ENCODE results near the gene TET3. TPM values are rescaled to one million over a fixed set of nuclear protein-coding genes. Genes with fewer than 3 reads are reported as not detected.
A peak's percentile ranks its signal among the peaks of the same experiment; 100 is the strongest.

Gene TET3
- polyA plus RNA-seq, 1 donor (not counting 4 experiments of a cell fraction or from before 2014, with no cell fraction given) = 2.9 TPM

DNA sequence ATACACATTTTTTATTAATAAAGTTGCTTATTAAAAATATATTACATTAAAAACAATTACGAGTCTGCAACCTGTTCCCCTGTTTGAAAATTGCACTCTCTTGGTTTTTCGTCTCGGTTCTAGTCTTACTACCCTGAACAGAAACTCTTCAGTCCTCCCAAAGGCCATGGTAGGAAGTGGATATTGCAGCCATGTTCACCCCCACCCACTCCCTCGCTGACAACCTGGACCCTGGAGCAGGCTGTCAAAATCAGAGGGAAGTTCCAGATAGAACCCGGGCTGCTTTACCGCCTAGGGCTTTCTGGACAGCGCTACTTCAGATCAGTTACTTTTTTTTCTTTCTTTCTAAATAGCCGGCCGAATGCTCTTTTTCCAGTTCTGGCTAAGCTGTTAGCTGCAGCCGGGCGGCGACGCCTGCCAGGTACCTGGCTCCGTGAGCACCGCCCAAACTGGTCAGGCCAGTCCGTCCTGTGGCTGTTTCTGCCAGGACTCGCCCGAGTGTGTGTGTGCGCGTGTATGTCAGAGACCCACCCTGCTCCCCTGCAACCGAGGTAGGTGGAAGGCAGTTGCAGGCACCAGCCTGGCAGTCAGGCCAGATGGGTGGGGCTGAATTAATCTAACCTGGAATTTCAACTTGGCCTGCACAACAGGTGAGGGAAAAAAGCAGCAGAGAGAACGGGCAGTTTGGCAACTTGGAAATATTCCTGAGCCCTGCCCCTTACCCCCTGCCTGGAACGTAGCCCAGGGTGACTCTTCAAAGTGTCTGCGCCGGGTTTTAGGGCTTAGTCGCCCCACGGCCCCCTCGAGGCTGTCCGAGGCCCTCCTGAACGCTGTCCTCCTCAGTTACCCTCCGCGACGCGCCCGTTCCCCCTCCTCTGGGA, 1.1 kb upstream of the TET3 start:
- DNase-seq (ENCODE audit: low read depth, low spot score) (peak; percentile 94), FAIRE-seq (peak; percentile 67)
- H3K4me3 ChIP-seq (ENCODE audit: control insufficient read depth in 2 of 3, extremely low read depth in 1 of 3, insufficient read depth in 2 of 3, low read depth in 1 of 3, low read length in 3 of 3) = peak overlapping the region; percentile 60 to 75 (median 72)
- H3K9me1 ChIP-seq (ENCODE audit: control insufficient read depth, extremely low read depth, insufficient read depth, low read length) = peaks cover 9% of the 10 kb centered on the region
- TF ChIP-seq EZH2 (IDR thresholded peaks at IDR 0.05; ENCODE audit: low read length) = no peak
- peak in 1 of 3 experiments; percentile 8 for TF ChIP-seq CTCF (optimal IDR thresholded peaks at IDR 0.05 in 1 of 3, IDR thresholded peaks at IDR 0.05 in 1 of 3, conservative IDR thresholded peaks at IDR 0.05 in 1 of 3; ENCODE audit: extremely low read depth in 1 of 3, insufficient read depth in 2 of 3, low read length in 3 of 3)
- H3K27me3 ChIP-seq (ENCODE audit: control insufficient read depth, extremely low read depth, insufficient read depth, low read length) = no peaks in the 10 kb centered on the region
- H3K27ac ChIP-seq (ENCODE audit: control insufficient read depth, insufficient read depth, low read length) = peak overlapping the region; percentile 95
- H3K79me2 ChIP-seq (ENCODE audit: control insufficient read depth, insufficient read depth, low read length) = peaks cover 32% of the 10 kb centered on the region
- H3K4me2 ChIP-seq (ENCODE audit: control insufficient read depth, extremely low read depth, insufficient read depth, low read depth, low read length) = peak overlapping the region; percentile 93
- peaks cover 0 to 15% of the 10 kb centered on the region in 2 experiments for H3K36me3 ChIP-seq (ENCODE audit: control insufficient read depth in 2 of 2, extremely low read depth in 1 of 2, insufficient read depth in 2 of 2, low read length in 2 of 2)
- H2AFZ ChIP-seq (ENCODE audit: control insufficient read depth, low read length) = no peak overlapping the region
- peak overlapping the region; percentile 94 for H3K9ac ChIP-seq (ENCODE audit: control insufficient read depth, extremely low read depth, insufficient read depth, low read length)
- dilution Hi-C loops (cut with MboI; ENCODE audit: extremely low pct_ligation_motif_present, low sequenced_read_pairs) = no loop called here
- peaks cover 10% of the 10 kb centered on the region for H4K20me1 ChIP-seq (ENCODE audit: control insufficient read depth, extremely low read depth, insufficient read depth, low read length)
- H3K4me1 ChIP-seq (ENCODE audit: control insufficient read depth, extremely low read depth, insufficient read depth, low read length) = peaks cover 70% of the 10 kb centered on the region
- no peaks in the 10 kb centered on the region for H3K9me3 ChIP-seq (ENCODE audit: control insufficient read depth, low read depth, low read length)

DNA sequence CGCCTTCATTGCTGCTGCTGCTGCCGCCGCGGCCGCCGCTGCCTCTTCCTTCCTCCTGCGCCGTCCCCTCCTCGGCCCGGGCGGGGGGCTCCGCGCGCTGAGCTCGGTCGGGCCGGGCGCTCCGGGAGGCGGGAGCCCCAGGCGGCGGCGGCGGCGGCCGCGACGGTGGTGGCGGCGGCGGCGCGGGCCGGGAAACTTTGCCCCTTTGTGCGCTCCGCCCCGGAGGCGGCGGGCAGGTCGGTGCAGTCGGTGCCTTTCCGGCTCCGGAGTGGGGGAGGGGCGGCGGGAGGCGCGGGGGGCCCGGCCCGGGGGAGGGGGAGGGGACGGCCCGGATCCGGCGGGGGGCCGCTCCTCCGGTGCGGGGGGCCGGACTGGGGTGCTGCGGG, 205 bp downstream of the TET3 start:
- Histone ChIP-seq H4K20me1 (ENCODE audit: control insufficient read depth, extremely low read depth, insufficient read depth, low read length) (peaks cover 11% of the 10 kb centered on the region), H3K4me3 (ENCODE audit: control insufficient read depth in 2 of 3, extremely low read depth in 1 of 3, insufficient read depth in 2 of 3, low read depth in 1 of 3, low read length in 3 of 3) (peak overlapping the region in 2 of 3 experiments; percentile 60 to 75), H2AFZ (ENCODE audit: control insufficient read depth, low read length) (no peak overlapping the region), H3K27ac (ENCODE audit: control insufficient read depth, insufficient read depth, low read length) (peak overlapping the region; percentile 95), H3K36me3 (ENCODE audit: control insufficient read depth in 2 of 2, extremely low read depth in 1 of 2, insufficient read depth in 2 of 2, low read length in 2 of 2) (peaks cover 1 to 15% of the 10 kb centered on the region in 2 experiments), H3K79me2 (ENCODE audit: control insufficient read depth, insufficient read depth, low read length) (peaks cover 44% of the 10 kb centered on the region), H3K4me1 (ENCODE audit: control insufficient read depth, extremely low read depth, insufficient read depth, low read length) (peaks cover 61% of the 10 kb centered on the region), H3K27me3 (ENCODE audit: control insufficient read depth, extremely low read depth, insufficient read depth, low read length) (no peaks in the 10 kb centered on the region), H3K9me1 (ENCODE audit: control insufficient read depth, extremely low read depth, insufficient read depth, low read length) (peaks cover 9% of the 10 kb centered on the region), H3K9ac (ENCODE audit: control insufficient read depth, extremely low read depth, insufficient read depth, low read length) (peak overlapping the region; percentile 94), H3K9me3 (ENCODE audit: control insufficient read depth, low read depth, low read length) (no peaks in the 10 kb centered on the region), H3K4me2 (ENCODE audit: control insufficient read depth, extremely low read depth, insufficient read depth, low read depth, low read length) (no peak overlapping the region)
- DNase-seq (ENCODE audit: low read depth, low spot score) (no peak), FAIRE-seq (no peak)
- dilution Hi-C loops (cut with MboI; ENCODE audit: extremely low pct_ligation_motif_present, low sequenced_read_pairs) = no loop called here
- TF ChIP-seq CTCF (optimal IDR thresholded peaks at IDR 0.05 in 1 of 3, IDR thresholded peaks at IDR 0.05 in 1 of 3, conservative IDR thresholded peaks at IDR 0.05 in 1 of 3; ENCODE audit: extremely low read depth in 1 of 3, insufficient read depth in 2 of 3, low read length in 3 of 3) (no peak), EZH2 (IDR thresholded peaks at IDR 0.05; ENCODE audit: low read length) (no peak)

Measured in keratinocyte (primary cell).